Brain microvascular endothelial cell (primary cell): ENCODE measurements around the gene FOXE1.

Experiments
- DNase-seq: peaks from one replicate; pipeline ENCODE4 v3.0.0-alpha.2; 2020
- H3K27ac ChIP-seq: fragments of 250-450 bp; sonication (Bioruptor Pico); 2 replicates; pipeline ENCODE4 v1.5.1; 2020; ENCODE audit warnings: mild to moderate bottlenecking, moderate library complexity
- H3K27me3 ChIP-seq: fragments of 250-450 bp; sonication (Bioruptor Pico); replicated peaks from 2 replicates; pipeline ENCODE4 v1.5.1; 2020; ENCODE audit warnings: mild to moderate bottlenecking
- H3K36me3 ChIP-seq: fragments of 250-450 bp; sonication (Bioruptor Pico); replicated peaks from 2 replicates; pipeline ENCODE4 v1.5.1; 2020; ENCODE audit warnings: mild to moderate bottlenecking
- H3K4me3 ChIP-seq: 2 replicates; pipeline ENCODE4 v1.5.1; 2011; ENCODE audit warnings: low read depth, mild to moderate bottlenecking, control low read depth, low read length, moderate library complexity
- in situ Hi-C: cut with HindIII; loops from 2 replicates; pipeline ENCODE4 v1.10.0; 2017; ENCODE audit warnings: low sequenced_read_pairs, low pct_ligation_motif_present
- TF ChIP-seq, protein P1 (sequence below): IDR thresholded peaks from 2 replicates; pipeline ENCODE4 v1.5.1; 2011; ENCODE audit warnings: low read depth, mild to moderate bottlenecking, moderate library complexity, low read length, control low read depth, inconsistent platforms; ENCODE audit errors: missing control alignments

Gene FOXE1

DNA sequence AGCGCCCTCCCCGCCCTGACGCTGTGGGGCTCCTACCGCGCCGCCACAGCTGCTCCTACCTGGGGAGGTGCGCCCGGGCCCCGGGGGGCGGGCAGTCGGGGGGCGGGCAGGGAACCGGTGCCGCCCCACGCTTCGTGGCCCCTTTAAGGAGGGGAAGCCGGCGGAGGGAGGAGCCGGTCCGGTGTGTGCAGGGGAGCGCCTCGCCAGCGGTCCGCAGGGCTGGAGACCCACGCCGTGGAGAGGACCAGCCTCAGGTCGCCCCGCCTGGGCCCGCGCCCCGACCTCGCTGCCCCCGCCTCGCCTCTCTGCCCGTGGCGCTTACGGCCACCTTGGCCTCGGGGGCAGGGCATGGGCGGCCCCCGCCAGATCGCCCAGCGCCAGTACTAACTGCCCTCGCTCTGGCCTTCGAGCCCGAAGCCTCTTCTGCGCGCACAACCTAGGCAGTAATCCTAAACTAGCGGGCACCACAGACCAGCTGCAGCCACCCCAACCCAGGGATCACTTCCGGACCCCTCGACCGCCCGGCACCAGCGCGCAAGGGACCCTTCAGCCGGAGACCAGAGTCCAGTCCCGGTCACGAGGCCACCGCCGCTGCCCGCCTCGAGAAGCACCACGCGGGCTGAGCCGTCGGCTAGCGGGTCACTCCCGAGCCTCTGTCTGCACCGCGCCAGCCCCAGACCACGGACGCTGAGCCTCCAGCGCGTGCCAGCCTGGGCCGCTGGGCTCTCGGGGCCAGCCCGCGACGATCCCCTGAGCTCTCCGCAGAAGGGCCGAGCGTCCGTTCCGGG is at the start of gene FOXE1:
TSS of gene FOXE1 (plus strand) at position 171 of the 788 bp plus-strand sequence. CDS start 689 bp downstream, outside the sequence.
- no peak for DNase-seq
- H3K27ac ChIP-seq = no peak within 1 kb of the TSS
- H3K27me3 ChIP-seq = peaks cover 97% of the 10 kb centered on the region
- TF ChIP-seq, protein P1, sequence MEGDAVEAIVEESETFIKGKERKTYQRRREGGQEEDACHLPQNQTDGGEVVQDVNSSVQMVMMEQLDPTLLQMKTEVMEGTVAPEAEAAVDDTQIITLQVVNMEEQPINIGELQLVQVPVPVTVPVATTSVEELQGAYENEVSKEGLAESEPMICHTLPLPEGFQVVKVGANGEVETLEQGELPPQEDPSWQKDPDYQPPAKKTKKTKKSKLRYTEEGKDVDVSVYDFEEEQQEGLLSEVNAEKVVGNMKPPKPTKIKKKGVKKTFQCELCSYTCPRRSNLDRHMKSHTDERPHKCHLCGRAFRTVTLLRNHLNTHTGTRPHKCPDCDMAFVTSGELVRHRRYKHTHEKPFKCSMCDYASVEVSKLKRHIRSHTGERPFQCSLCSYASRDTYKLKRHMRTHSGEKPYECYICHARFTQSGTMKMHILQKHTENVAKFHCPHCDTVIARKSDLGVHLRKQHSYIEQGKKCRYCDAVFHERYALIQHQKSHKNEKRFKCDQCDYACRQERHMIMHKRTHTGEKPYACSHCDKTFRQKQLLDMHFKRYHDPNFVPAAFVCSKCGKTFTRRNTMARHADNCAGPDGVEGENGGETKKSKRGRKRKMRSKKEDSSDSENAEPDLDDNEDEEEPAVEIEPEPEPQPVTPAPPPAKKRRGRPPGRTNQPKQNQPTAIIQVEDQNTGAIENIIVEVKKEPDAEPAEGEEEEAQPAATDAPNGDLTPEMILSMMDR = no peak
- no peak within 1 kb of the TSS for H3K4me3 ChIP-seq
- in situ Hi-C loops = no loop called here
- no peaks in the 10 kb centered on the region for H3K36me3 ChIP-seq

DNA sequence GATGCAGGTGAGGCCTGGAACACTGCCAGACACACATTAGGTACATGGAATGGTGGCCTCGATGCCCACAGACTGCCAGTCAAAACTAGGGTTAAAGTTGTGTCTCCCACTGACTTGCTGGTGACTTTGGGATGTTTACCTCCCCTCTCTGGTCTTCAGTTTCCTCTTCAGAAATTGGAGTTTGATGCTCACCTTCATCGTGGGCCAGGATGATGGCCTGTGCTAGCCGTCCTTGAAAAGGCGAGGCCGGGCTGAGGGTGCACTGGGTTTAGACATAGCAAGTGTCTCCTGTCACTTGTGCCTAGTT is 49.0 kb upstream of the FOXE1 start:
- Histone ChIP-seq H3K27ac (no peak overlapping the region), H3K4me3 (no peak overlapping the region), H3K36me3 (no peaks in the 10 kb centered on the region), H3K27me3 (no peaks in the 10 kb centered on the region)
- TF ChIP-seq, protein P1 = no peak
- in situ Hi-C loops = no loop called here
- no peak for DNase-seq

DNA sequence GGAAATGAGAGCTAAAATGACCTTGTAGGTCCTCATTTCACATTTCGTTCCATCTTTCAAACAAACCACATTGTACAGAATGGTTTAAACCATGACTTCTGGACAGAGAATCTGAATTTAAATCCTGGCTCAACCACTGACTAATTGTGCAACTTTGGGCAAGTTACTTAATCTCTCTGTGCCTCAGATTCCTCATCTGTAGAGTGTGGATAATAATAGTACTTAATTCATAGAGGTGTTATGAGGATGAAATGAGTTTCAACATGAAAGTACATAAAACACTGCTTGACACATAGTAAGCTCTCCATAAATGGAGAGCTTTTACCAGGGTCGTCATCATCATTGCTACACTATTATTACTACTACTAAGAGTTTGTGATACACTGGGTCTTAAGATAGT is 46.3 kb upstream of the FOXE1 start:
- TF ChIP-seq, protein P1 = no peak
- in situ Hi-C loops = no loop called here
- no peak for DNase-seq

DNA sequence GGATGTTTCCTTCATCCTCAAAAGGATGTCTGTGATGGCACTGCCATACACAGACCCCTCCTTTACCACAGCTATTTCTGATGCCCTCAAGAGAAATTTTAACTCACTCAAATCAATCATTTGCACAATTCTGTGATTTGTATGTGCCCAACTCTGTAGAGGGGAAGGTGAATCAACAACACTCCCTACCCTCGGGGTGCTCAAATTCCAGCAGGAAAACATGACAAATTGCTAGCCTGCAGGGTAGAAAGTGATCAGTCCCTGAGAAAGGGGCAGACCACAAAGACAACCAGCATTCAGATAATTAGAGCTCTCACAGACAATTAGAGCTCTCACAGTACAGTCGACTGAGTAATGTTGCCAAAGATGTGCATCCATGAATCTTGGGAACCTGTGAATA is 45.3 kb upstream of the FOXE1 start:
- no peaks in the 10 kb centered on the region for H3K27me3 ChIP-seq
- in situ Hi-C loops = no loop called here
- TF ChIP-seq, protein P1 = no peak

More for the DNA sequence above, 46.3 kb upstream of the FOXE1 start:
- Histone ChIP-seq H3K4me3 (no peak overlapping the region), H3K27ac (no peak overlapping the region), H3K27me3 (no peaks in the 10 kb centered on the region), H3K36me3 (no peaks in the 10 kb centered on the region)

DNA sequence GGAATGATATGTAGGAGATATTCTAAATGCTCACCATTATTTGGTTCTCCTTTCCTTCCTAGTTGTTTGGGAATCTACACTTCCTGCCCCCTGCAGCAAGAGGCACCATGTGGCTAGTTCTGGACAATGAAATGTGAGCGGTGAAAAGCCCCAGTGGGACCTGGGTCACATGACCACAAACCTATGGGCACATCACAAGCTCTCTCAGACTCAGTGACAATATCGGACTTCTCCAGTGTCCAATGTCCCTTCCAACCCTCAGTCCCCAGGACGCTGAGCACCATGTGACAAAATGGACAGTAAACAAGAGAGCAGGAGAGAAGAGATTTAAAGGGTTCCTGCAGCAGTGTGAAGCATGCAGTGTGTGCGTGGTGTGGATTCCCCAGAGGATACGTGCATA is 44.6 kb upstream of the FOXE1 start:
- Histone ChIP-seq H3K27me3 (no peaks in the 10 kb centered on the region), H3K4me3 (no peak overlapping the region), H3K27ac (no peak overlapping the region), H3K36me3 (no peaks in the 10 kb centered on the region)
- TF ChIP-seq, protein P1 = no peak
- DNase-seq = no peak
- in situ Hi-C loops = no loop called here

More for the DNA sequence above, 45.3 kb upstream of the FOXE1 start:
- Histone ChIP-seq H3K36me3 (no peaks in the 10 kb centered on the region), H3K27ac (no peak overlapping the region), H3K4me3 (no peak overlapping the region)
- no peak for DNase-seq

DNA sequence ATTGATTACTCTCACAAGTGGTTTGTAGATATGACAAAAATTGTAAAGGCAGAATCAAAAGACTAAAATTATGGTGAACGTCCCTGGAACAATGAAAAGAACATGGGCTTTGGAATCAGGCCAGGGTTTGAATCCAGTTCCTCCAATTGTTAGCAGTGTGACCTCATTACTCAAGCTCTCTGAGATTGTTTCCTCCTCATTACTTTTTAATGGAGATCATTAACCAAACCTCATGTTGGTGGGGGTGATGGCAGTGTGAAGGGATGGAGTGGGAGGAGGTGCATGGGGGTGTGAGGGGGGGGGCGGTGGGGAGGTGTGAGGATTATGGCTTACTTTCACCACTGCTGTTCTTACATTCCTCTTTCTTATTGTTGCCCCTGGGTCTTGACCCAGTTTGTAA is 44.1 kb upstream of the FOXE1 start:
- Histone ChIP-seq H3K36me3 (no peaks in the 10 kb centered on the region), H3K4me3 (no peak overlapping the region), H3K27ac (no peak overlapping the region), H3K27me3 (no peaks in the 10 kb centered on the region)
- TF ChIP-seq, protein P1 = no peak
- no peak for DNase-seq
- in situ Hi-C loops = no loop called here
